Fibroblast of upper back skin (primary cell): ENCODE measurements around the gene HACD1.
A peak's percentile ranks its signal among the peaks of the same experiment; 100 is the strongest.

ENCODE experiments used
- DNase-seq: peaks from one replicate; pipeline ENCODE4 v3.0.0-alpha.2; 2013

HACD1 gene

DNA sequence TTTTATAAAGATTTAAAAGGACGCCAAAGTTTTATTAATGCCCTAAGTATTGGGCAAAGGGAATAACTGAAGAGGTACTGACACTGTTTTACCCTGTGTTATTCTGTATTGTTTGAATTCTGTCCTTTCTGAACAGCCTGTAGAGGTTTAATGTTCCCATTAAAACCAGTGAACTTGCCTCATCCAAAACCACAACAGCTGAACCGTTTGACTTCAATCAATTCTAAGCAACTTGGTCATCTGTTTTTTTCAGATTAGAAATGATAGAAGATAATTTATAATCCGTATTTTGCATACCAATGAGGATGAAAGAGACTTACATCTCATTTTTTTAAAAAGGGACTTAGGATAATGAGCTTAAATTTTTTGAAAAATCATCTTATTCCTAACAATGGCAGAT lies 40.4 kb downstream of the HACD1 start:
- no peak for DNase-seq

- no peak for DNase-seq
Measured at GRCh38 chr10:17564911-17565310, 52.3 kb downstream of the HACD1 start.

- DNase-seq: no peak
Measured at GRCh38 chr10:17563452-17563851, 53.7 kb downstream of the HACD1 start.

DNA sequence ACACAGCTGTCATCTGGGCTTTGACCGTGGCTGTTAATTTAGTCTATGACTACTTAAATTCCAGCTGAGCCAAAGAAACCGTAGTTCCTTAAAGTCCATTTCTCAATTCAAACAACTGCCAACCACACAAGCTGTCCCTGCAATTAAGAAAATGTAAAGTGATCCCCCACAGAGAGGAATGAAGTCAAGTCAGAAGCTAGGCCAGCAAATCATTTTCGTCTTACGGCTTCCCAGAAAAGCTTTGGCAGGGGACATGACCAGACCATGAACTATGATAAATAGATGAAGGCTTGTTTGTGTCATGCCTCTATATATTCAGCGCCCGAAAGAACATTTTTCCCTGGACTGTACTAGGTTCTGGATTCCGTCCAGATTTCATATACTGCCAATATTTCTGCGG lies 54.6 kb downstream of the HACD1 start:
- DNase-seq: peak; percentile 95

- DNase-seq: peak; percentile 69
Measured at GRCh38 chr10:17561111-17561510, 56.1 kb downstream of the HACD1 start.

DNA sequence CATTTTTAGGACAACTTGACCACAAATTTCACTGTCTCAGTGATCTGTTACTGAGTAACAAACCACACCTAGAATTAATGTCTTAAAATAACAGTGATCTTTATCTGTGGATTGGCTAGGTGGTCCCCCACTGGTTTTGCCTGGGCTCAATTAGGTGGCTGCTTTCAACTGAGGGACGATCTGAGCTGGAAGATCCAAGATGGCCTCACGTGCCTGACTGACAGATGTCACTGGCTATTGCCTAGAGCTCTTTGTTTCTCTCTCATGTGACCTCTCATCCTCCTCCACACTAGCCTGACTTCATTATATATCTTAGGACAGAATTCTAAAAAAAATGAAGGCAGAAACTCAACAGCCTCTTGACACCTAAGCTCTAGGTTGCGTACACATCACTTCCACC lies 59.7 kb downstream of the HACD1 start:
- DNase-seq: no peak

- peak; percentile 89 for DNase-seq
Measured at GRCh38 chr10:17548770-17549169, 68.4 kb downstream of the HACD1 start.

- no peak for DNase-seq
Measured at GRCh38 chr10:17548162-17548561, 69.0 kb downstream of the HACD1 start.

- peak; percentile 51 for DNase-seq
Measured at GRCh38 chr10:17547060-17547459, 70.1 kb downstream of the HACD1 start.

DNA sequence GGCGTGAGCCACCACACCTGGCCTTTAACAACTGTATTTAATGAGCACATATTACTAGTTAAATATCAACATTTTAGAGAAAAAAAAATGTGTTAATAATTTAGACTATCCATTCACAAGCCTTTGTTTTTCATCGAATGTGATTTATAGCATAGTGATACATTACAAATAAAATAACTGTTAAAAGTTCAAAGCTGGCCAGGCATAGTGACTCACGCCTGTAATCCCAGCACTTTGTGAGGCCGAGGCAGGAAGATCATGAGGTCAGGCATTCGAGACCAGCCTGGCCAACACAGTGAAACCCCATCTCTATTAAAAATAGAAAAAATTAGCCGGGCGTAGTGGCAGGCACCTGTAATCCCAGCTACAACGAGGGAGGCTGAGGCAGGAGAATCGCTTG lies 72.7 kb downstream of the HACD1 start:
- DNase-seq: no peak
